SH-SY5Y (cell line): ENCODE measurements around the gene NSF.

ENCODE experiments used
- GATA2 ChIP-seq: IDR thresholded peaks from 2 replicates; pipeline ENCODE4 v1.6.1; 2011; ENCODE audit warnings: mild to moderate bottlenecking, low read depth, low read length
- GATA3 ChIP-seq: IDR thresholded peaks from 2 replicates; pipeline ENCODE4 v1.6.1; 2011; ENCODE audit warnings: low read depth, mild to moderate bottlenecking, low read length, moderate library complexity

The NSF gene

GRCh38 chr17:46736100-46736499, 145.6 kb downstream of the NSF start:
- TF ChIP-seq GATA2 = no peak
- TF ChIP-seq GATA3 = no peak

DNA sequence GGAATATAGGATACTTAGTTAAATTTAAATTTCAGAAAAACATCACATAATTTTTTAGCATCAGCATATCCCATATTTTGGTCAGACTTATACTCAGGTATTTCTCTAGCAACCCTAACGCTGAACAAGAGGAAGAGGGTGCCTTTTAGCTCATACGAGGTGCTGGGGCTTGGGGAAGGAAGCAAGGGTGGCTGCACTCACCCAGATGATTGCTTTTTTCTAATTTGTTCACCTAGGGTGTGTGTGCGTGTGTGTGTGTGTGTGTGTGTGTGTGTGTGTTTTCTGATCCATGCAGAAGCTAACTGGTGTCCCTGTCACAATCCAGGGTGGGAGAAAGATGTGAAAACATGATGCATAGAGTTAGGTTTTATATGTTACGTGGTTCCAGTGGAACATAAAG, 146.9 kb downstream of the NSF start:
- TF ChIP-seq GATA2 (no peak), GATA3 (no peak)

GRCh38 chr17:46738544-46738943, 148.1 kb downstream of the NSF start:
- TF ChIP-seq GATA2 (no peak), GATA3 (no peak)

DNA sequence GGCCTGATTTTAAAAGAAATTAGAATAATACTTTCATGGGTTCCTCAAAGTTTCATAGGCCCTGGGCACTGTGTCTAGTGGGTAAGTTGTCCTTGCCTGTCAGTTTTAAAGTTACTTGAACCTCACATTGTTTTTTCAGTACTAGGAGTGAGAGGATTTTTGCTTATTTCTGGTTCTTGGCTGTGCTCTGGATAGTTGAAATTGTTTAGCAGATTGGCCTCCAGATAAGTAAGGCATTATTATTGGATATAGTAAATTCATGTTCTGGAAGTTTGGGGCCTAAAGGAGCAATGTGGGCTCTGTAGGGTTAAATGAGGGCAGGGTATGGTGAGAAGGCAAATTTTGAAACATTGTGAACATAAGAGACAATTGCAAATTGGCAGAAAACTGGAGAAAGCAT, 149.5 kb downstream of the NSF start:
- no peak for TF ChIP-seq GATA2

DNA sequence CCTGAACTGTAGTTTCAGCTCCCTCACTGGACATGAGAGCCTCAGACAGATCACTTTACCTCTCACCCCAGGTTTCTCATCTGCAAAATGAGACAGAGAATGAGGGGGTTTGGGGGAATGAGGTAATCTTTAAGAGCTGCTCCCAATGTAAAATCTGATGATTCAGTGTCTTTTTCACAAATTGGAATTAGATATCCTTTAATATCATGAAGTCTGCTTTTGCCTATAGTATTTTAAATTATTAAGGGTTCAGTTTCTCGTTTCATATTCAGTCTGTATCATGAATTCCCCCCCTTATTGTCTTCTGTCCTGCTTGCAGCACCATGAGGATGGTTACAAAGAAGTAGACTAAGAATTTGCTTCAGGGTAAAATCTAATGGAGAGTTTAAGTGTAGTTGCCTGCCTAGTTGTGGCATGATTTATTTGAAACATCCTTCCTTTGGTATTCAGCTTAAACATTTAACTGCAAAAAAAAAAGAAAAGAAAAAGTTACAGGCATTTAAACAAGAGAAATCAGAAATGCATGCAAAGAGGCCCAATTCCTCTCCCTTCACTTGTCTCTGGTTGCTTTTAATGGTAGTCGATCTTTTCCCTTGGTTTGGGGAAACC, 150.8 kb downstream of the NSF start:
- TF ChIP-seq GATA2 (no peak), GATA3 (no peak)

GRCh38 chr17:46742565-46743270, 152.2 kb downstream of the NSF start:
- TF ChIP-seq GATA3 = no peak

- TF ChIP-seq GATA2 (no peak), GATA3 (no peak)
These were observed 154.0 kb downstream of the NSF start for GRCh38 chr17:46744441-46744840.

DNA sequence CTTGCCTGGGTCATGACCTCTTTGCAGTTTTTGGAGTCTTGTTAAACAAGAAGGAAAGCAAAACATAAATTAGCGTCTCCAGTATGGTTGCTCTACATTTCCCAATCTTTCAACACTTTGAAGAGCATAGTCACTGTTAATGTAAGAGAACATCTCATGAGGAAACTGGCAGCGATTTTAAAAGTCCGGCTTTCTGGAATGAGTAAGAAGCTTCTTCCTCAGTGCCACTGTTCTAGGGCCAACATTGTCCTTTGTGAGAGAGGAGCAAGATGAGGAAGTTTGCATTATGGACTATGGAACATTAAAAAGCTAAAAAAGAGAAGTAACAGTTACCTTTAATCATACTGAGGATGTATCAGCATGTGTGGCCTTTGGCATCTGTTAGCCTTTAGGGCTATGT, 154.9 kb downstream of the NSF start:
- no peak for TF ChIP-seq GATA2

- TF ChIP-seq GATA3 = no peak
- no peak for TF ChIP-seq GATA2
These were observed 161.0 kb downstream of the NSF start for GRCh38 chr17:46751425-46751824.

DNA sequence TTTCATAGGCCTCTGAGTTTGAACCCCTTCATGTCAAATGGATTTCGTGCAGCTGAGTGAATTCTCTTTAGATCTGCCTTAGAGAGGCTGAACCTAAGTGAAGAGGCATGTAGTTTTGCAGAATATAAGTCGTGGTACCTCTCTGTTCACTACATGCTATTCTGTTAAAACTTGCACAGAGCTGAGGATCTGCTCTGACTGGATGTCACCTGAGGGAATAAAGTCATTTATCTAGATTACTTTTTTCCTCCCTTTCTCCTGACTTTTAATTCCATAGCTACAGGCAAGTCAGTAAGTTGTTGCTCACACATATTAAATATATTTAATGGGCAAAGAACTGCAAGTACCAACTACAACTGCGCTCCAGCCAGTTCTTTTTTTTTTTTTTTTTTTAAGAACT, 163.3 kb downstream of the NSF start:
- TF ChIP-seq GATA3 (no peak), GATA2 (no peak)

DNA sequence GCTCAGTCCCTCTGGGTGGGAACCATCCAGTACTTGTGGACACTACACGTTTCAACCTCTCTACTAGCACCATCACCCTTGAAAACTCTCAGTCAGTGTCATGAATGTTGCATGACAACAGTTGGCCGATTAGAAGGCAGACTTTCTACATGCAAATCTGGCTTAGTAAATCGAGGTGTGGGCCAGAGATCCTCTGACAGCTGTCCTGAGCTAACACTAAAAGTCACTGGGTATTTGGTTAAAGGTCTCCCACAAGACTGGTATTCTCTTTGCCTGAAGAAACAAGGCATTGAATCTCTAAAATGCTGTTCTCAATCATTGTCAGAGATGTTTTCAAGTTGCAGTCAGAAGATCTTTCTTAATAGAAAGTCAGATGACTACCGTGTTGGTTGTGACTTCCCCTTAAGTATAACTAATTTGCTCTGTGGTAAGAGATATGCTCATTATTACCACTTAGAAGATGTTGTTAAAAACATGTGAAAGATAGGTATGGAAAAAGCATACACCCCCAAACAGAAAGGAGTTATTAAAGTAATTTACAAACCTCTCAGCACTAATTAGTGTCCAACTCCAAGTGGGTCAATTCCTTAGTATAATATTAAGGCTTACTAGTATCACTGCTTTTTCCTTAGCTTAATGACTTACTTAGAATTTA, 165.7 kb downstream of the NSF start:
- no peak for TF ChIP-seq GATA3

DNA sequence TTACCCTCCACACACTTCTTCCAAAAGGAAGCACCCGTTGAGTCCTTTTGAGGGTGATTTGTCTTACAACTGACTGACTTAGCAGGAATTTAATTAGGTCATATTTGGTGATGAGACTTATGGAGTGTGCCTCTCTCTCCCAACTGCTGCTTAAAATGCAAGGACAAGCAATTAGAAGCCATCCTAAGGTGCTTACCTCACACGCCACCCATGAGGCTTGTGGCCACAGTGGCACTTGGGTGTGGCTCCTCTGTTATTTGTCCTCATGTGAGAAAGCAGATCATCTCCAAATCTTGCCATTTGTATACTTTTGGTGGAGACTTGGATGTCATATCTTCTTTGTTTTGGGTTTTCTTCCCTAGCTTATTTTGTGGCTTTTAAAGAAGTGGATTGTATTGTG, 166.4 kb downstream of the NSF start:
- no peak for TF ChIP-seq GATA2
- no peak for TF ChIP-seq GATA3

- TF ChIP-seq GATA3 = no peak
- TF ChIP-seq GATA2 = no peak
These were observed 168.1 kb downstream of the NSF start for GRCh38 chr17:46758614-46759013.

- no peak for TF ChIP-seq GATA3
- no peak for TF ChIP-seq GATA2
These were observed 168.7 kb downstream of the NSF start for GRCh38 chr17:46759141-46759540.

DNA sequence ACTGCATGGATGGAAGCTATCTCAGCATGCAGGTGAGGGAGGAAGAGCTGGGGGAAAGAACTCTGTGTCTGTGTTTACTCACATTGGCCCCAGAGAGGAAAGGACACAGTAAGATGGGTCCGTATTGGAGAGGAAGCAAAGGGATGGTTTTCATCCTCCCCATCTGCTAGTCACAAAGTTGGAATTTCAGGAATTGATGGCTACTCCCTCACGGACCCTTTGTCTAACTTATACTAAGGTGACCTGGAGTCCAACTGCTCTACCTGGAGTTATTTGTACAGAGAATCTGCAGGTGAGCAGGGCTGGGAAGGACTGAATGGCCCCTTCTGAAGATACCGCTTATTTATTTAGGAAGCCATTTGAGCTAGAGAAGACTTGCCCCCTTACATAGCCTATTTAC, 172.9 kb downstream of the NSF start:
- TF ChIP-seq GATA3 (no peak), GATA2 (no peak)
